Renal cortex interstitium (tissue), 11 donors: ENCODE results near the gene NEURL1. TPM values are rescaled to one million over a fixed set of nuclear protein-coding genes. Genes with fewer than 3 reads are reported as not detected.
"Not testable (repeated sequence)": the region's sequence is repeated elsewhere in the genome, so short reads cannot be mapped to it uniquely, and the experiment has no call there.

Experiments
- DNase-seq, 11 donors: peaks; one replicate each; pipeline ENCODE4 v3.0.0-alpha.2; 2013; ENCODE audit warnings: low read depth in 9 of 11, low spot score in 4 of 11; ENCODE audit errors: extremely low read depth in 1 of 11
- polyA plus RNA-seq, 3 donors: library from polyadenylated mRNA; unstranded; fragments of 120-200 nt; gene quantifications; one replicate each; pipeline ENCODE4 v1.2.1, GENCODE V29; 2013; ENCODE audit not compliant: insufficient read length in 3 of 3

Gene NEURL1
- polyA plus RNA-seq, 3 donors = 0.90 to 2.4 (median 1.8) TPM

DNA sequence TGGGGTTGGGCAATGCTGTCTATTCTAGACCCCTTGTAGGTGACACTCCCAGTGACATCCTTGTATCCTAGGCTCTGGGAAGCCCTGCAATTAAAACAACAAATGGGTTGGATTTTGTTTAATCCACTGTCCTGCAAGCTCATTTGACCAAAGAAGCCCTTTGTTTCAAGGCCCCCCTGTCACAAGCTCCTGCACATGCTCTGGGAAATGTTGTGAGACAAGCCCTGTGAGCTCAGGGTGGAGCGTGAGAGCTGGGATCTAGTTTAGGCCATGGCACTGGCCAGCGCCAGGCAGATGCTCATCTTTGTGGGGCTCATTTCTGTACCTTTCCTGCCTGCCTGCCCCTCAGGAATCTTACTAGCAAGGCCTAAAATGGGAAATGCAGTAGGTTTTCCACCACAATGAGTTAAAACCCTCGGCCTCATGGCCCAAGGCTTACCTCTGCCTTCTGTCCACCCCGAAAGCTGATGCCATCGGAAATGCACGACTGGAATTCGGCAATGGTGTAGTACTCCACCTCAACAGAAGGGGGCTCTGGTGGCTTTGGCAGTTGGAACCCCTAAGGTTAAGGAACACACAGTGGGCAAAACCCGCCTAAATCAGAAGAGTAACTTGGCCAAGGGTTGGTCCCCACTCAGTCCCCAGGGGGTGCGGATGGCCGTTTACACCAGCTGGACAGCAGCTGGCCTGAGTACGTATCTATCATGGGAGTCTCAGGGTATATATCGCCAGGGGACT is 112.0 kb downstream of the NEURL1 start:
- DNase-seq = no peak

DNA sequence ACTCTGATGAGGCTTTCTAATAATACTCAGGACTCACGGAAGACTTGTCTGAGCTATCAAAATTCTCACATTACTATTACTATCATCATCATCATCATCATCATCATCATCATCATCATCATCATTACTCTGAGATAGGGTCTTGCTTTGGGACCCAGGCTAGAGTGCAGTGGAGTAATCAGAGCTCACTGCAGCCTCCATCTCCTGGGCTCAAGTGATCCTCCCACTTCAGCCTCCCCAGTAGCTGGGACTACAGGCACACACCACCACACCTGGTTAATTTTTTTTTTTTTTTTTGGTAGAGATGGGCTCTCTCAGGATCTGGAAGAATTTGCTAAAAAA is 112.6 kb downstream of the NEURL1 start:
- not testable (repeated sequence) for DNase-seq

DNA sequence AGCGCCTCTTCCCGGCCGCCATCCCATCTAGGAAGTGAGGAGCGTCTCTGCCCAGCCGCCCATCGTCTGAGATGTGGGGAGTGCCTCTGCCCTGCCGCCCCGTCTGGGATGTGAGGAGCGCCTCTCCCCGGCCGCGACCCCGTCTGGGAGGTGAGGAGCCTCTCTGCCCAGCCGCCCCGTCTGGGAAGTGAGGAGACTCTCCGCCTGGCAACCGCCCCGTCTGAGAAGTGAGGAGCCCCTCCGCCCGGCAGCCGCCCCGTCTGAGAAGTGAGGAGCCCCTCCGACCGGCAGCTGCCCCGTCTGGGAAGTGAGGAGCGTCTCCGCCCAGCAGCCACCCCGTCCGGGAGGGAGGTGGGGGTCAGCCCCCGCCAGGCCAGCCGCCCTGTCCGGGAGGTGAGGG is 113.5 kb downstream of the NEURL1 start:
- not testable (repeated sequence) for DNase-seq

DNA sequence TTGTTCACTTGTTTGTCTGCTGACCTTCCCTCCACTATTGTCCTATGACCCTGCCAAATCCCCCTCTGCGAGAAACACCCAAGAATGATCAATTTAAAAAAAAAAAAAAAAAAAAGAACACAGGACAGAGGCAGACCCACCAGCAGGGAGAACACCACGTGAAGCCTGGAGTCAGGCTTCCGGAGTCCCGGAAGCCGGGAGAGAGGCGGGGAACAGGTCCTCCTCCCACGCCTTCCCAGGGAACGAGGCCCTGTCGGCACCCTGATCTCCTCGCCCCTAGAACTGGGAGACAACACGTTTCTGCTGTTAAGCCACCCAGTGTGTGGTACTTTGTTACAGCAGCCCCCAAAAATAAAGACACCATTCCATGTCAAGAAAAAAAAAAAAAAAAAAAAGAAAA is 114.6 kb downstream of the NEURL1 start:
- DNase-seq = not testable (repeated sequence)

DNA sequence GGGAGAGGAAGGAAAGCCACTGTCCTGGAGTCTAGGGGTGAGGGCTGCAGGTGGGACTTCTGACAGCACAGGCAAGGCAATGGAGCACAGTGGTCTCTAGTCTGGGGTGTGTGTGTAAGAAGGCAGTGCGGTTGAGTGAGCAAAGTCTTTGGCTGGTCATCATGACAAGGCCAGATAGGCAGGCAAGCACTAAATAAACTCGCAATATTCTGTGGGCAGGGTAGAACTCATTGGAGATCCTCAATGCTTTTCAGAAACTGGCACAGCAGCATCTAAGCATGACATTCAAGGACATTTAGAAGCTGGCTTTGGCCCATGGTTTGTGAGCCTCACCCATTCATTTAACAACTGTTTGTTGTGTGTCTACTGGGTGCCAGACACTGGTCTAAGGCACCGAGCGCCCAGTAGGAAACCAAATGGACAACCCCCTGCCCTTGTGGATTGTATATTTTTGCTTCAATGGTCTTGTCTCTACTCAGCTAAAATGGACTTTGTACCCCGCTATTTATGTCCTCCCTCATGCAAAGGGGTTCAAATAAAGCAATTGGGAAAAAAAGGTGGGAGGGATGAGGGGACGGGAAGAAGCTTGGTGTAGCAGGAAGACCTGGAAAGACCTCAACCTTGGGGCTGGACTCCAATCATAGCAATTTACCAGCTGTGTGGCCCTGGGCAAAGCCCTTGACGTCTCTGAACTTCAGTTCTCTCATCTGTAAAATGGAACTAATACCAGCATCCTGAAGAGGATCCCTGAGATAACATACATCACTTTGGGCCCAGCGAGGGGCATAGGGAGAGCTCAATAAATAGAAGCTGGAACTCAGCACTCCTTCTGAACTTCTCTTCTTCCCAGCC is 116.0 kb downstream of the NEURL1 start:
- DNase-seq = no peak

DNA sequence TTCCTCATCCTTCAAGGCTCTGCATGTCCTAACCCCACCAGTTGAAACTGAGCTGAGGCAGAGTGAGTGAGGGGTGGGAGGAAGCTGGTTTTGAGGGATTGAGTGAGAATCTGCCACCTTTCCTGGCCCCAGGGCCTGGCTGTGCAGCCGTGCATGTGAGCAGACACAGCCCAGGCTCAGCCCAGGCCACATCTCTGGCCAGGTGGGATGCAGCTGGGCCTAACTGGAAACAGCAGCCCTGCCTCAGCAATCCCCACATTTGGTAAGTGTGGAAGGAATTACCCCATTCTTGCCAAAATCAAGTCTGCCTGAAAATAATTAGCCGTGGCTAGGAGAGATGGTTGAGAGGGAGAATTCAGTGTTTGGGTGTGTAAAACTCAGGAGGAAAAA is 116.6 kb downstream of the NEURL1 start:
- no peak for DNase-seq

DNA sequence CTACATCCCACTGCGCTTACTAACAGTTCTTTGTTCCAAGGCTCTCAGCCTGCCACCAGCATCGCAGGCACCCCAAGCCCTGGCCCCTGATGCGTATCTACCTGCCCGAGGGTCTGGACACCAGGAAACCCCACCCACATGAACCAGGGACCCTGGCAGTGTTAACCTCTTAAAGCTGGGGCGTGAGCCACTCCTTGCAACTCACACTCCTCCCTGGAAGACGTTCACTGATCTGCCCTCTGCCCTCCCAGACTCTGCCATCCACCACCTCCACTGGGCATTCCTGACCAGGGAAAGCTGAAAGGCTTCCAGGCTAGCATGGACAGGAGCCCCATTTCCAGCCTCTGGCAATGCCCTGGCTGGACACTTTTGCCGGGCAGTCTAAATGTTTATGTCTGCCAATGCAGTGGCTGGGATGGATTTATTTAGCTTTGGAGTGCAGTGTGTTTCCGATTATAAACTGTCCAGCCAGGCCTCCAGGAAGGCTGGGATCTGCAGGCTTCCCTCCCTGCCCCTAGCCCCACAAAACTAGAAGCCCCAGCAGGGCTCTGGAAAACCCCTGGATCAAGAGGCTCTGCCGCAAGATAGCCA is 117.5 kb downstream of the NEURL1 start:
- DNase-seq = no peak

DNA sequence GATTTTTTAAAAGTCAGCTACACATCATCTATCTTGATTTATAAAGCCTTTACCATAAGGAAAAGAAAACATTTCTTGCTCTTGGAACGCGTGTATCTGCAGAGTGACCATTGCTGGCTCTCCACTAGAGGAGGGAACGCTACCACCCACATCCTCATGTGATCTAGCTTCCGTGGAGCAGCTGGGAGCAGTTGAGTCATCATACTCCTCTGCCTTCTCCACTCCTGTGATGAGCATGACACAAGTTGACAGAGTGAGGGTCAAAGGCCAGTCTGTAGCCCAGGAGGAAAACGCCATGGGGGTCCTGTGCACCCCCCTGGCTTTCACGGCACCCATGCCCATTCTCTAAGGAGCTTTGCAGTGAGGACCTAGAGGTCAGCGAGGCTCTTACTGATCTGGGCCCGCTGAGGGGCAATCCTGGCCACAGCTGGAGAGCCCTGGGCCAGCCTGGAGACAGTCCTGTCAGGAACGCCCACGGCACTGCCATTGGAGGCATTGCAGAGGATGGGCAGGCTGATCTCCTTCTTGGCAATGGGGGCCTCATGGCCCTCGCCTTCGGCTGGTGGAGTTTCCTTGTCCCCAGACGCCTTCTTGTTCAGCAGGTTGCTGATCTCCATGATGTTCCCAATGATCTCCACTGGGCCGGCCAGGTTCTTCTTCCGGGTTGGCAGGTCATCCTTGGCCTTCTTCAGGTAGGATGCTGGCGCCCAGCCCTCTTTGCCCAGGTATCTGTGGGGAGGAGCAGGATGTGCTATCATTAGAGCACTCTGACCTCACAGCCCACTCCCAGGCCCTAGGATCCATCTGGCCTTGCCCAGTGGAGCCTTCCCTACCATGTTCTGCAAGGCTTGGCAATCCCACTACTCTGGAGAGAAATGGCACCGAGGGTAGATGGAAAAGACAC is 119.2 kb downstream of the NEURL1 start:
- no peak for DNase-seq

DNA sequence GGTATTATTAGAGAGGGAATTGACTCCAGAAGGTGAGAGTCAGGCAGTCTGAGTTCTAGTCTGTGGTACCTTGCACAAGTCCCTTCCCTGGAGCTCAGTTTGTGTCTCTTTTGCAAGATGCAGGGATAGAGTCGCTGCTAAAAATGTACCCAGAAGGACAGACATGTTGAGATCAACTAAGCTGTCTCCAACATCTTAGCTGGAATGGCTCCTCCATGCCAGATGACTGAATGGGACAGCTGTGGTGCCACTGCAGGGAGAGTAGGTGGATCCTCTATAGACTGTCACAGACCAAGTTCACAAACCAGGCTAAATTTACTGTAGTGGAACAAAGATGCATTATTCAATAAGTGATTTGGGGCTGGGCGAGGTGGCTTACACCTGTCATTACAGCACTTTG is 120.1 kb downstream of the NEURL1 start:
- no peak for DNase-seq

DNA sequence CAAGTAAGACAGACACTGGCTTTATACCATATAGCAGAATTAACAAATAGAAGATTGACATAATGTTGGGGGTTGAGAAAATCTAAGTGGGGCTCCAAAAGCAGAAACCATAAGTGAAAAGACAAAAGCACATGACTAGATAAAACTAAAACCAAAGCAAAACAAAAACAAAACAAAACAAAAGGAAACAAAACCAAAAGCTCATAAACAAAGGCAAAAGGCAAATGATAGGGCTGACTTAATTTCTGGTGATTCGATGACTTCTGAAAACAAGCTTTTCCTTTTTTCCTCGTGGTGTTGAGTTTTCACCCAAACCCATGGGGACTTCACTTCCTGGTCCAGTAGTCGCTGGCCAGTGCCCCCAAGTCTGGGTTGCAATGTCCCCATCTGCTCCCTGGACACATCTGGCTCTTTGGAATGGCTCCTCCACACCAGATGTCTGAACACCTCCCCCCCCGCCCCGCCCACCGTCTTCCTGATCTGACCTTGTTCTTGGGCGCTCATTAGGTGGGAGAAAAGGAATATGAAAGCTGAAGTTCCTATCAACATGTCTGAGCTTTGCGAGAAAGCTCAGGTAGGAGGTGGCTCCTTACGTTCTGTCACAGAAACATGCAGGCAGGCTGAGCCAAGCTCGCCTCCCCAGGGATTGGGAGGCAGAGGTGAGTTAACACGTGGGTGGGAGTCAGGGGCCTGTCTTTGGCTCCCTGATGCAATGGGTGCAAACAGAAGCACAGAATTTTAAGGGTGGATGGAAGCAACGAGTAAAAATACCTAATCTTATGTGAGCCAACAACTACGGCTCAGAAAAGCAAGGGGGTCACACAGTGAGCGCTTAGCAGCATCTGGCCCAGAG is 121.0 kb downstream of the NEURL1 start:
- DNase-seq = no peak

DNA sequence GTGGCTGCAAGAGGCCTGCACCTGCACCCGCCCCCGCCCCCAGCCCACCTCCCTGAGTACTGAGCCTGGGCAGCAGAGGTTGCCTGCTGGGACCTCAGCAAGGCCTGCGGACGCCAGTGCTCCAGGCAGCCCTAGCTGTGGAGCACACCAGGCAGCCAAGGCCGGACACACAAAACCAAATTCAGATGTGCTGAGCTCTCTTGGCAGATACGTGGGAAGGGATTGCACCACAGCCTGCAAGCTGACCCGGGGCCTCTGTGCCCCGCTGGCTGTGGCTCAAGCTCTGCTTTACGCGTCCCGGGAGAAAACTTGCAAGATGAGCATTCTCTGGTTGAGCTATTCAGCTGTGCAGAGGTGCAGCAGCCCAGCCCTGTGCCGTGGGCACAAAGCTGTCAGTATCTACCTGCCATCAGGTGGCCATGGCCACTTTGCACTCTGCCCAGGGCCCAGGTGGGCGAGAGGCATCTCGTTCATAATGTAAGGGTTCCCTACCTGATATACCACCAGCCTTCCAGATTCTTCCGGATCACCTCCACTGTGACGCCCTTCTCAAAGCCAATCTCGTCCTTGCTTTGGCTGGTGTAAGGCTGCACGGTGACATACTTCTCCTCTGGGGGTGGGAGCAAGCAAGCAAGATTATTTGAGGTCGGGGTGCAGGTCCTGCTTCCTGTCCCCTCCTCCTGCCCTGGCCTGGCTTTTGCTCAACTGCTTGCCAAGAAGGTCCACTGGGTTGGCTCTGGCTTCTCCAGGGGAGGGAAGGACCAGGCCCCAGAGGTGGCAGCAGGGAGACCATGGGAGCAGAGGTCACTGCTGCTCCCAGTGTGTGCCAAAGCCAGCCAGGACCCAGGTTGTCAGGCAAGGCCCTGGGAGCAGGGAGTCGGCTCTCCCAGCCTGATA is 123.4 kb downstream of the NEURL1 start:
- DNase-seq = no peak

DNA sequence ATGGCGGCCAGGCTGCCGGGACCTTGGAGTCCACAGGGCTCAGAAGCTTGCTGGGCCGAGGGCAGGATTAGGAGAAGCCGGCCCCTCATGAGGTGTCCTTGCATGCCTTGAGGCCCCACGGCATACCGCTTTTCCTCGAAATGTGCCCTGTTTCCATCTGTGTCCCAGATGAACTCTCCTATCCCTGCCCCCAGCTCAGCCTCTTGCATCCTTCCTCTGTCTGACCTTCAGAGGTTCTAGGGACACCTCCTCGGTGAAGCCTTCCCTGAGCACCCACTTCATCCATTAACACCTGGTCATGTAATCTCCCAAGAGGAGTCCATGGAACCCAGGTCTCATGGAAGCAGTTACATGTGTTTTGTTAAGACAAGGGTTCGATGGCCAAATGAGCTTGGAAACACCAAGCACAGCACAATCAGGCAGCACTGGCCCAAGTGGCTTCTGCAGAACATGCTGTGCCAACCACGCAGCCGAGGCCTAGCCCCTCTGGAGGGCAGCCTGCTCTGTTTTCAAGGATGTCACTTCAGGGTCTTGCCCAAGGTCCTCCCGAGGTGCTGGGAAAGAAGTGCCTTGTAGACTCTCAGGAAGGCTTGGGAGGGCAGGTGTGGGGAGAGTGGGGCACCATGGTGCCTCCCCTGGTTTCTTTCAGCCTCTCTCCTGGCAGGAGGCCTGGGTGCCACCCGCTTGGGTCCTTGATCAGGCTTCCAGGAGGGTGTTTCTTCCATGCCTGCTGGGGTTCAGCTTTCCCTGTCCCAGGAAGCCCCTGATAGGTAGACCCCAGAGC is 124.3 kb downstream of the NEURL1 start:
- no peak for DNase-seq

DNA sequence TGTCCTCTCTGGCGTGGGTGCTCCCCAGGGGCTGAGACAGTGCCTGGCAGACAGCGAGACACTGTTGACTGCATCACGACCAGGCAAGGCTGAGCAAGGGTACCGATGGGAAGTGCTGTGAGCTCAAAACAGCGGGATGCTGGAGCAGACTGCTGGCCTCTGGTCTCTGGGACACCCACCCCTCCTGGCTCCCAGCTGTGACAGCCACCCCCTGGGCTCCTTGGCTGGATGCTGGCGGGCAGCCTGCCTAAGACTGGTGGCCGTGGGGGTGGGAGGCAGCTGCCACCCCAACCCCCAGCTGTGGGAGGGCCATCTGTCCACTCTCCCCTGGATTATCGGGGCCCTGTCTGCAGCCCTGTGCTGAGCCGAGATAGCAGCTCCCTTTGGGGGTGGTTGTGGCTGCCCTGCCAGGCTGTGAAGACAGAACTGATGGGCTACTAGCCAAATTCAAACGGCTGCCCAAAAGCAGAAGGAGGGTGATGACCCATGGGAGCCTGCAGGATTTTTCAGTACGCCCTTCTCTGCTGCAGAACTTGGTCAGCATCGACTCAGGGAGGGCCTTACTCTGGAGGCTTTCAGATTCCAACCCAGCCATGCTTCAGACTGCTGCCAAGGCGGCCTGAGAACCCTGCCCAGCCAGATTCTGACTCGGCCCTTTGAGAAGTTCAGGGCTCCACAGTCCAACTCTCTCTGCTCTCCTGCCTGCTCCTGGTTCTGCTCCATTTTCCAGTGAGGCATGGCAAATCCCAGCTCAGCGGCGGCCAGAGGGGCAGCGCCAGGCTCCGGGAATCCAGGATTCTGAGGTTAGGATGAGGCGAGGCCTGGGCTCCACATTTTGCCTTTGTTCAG is 125.3 kb downstream of the NEURL1 start:
- DNase-seq = no peak

DNA sequence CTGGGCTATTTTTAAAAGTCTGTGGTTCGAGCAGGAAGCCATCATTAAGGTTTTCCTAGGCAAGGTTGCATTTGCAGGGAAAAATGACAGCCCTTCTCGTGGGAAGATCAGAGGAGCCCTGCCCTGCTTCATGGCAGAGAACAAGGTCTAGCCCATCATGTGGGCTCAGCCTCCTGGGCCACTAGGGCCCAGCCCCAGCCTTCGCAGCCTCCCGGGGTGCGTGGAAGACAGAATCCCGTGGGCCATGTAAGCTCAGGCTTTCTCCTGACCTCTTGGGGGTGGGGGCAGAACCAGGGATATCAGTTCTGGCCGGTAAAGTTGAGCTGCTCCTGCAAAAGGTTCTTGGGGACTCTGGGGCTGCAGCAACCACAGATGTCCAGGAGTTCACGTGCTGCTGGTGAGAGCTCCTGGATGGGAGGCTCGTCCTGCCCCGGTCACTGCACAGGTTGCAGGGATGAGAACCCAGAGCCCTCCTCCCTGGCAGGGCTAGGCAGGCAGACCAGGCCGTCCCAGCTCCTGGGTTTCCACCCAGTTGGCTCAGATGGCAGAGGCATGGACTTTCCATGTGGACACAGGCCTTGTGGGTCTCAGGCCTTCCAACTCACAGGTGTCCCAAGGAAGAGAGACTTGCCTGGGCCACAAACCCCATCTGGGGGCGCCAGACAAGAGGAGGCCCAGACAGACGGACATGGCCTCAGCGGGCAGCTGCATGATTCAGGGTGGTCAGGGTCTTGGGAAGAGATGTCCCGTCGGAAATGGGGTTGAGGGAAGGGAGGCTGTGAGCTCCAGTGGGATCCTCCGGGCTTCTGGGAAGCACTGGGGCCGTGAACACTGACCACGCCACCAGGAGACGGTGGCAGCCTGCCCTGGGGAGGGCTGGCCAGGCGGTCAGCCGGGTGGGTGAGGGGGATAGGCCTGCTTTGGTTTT is 126.2 kb downstream of the NEURL1 start:
- no peak for DNase-seq

DNA sequence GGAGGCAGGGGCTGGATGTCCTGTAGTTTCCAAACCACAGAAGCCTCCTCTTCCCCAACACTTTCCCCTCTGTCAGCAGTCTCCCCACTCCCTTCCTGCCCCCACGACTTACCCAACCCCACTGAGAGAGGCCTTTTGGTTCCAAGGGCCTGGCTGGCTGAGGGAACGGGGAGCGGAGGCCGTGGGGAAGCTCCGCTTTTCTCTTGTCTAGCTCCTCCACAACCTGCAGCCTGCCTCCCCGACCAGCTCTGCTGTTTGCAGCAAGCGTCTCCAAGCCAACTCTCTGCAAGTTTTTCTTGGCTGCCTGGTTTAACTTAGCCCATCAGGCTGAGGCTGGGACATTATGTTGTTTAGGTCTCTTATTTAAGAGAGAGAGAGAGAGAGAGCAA is 126.8 kb downstream of the NEURL1 start:
- DNase-seq = no peak
